HG03135 (cell line): ENCODE measurements around the gene CNTN5.
"Not testable (repeated sequence)": the region's sequence is repeated elsewhere in the genome, so short reads cannot be mapped to it uniquely, and the experiment has no call there.

Experiments
- ATAC-seq: cut with Tn5 transposase; IDR thresholded peaks from one replicate; pipeline ENCODE4 v1.9.1; 2021; ENCODE audit warnings: mild to moderate bottlenecking, moderate library complexity; ENCODE audit not compliant: unreplicated experiment

The CNTN5 gene

DNA sequence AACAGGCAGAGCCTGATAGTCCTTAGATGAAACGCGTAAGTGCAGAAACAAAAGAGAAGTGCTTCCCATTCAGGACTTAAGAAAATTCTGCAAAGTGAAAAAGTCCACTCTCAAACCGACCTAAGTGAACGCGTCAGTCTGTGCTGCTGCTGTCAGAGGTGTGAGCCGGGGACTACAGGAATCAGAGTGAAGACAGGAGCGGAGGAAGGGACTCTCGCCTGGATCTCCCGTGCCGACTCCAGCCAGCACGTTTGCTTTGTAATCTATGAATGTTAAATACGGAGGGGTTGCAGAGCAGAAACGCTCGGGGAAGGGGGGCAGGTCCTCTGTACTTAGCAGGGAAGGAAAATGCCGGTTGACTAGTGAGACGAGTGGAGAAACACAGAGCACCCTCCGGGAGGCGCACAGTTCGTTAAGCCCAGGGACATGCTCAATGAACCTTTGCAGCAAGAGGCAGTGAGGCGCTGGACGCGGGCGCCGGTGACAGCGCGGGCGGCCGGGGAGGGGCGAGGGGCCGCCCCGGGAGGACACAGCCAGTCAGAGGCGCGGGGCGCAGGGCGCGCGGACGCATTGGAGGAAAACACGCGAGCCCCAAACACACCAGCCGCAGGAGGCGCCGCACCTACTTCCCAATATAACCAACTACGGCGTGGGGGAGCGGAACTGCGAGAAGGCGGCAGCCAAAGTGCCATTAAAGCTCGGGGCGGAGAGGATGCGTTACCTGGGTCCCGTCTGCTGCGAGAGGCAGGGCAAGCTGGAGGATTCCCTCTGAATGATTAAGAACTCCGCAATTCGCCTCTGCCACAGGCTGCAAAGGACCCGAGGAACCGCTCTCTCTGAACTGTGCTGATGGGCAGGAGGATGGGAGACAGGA is at the start of gene CNTN5:
Gene CNTN5 (plus strand): TSS at position 598 of the 874 bp plus-strand sequence.
- no peak for ATAC-seq

DNA sequence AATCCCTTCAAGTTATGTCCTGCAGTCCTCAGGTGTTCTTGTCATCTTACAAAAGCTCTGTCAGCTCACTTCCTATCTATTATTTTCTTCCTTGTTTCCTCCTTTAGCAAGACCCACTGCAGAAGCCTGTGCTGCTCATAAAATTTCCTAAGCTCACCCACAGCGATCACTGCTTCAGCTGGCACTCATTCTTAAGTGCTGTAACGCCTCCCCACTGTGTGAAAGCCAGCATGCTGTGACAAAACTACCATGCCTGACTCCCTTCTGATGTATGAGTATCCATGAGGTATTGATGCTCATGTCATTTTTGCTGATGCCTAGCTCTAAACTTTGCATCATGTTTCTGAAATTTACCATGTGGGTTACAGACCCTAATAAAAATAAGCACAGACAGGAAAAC is 41.5 kb upstream of the CNTN5 start:
- no peak for ATAC-seq

DNA sequence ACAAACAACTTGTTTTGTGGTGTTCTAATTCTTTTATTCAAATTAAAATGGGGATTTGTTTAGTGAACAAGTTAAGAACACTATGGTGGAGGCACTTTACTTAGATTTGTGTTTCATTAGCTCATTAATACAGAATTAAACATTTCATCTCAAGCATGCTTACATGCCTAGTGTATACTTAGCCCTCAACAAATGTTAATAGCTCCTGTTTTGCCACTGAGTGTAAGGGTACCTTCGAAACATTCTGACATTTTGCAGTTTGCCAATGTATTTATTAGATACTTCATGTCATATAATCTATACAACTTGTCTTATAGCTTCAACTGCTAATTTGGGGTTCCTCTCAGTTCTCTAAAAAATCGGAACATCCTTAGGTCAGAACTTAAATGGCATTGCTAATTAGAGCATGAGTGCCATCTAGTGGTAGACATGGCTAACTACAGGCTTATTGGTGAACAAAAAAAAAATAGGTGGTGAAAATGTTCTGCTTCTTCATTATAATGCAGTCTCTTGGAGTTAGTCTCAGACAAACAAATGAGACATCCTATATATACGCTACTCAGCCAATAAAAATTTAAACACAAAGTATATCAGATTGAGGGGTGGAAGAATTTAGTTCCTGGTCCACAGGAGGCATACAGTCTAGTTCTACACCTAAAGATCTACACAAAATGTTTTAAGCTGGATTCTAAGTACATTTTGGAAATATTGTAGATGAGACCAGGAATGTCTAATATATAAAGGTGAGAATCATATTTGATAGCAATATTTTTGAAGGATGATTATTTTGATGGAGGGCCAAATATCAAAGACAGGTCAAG is 4.9 kb upstream of the CNTN5 start:
- peak; percentile 61 for ATAC-seq

DNA sequence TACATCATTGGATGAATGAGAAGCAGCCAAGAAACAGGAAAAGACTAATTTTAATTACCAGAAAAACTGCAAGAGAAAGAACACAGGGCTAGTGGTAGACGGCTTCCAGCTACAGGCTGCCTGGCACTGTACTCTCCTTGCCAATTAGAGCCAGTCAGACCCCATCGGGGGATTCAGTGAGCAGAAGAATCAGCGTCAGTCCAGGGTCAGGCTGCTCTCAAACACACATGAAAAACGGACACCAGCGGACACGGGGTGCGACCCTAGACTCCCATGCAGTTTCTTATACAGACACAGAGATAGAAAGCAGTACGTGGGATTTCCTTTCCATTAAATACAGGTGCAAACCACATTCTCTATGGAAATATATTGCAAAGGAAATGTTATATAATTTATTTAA is 1.1 kb upstream of the CNTN5 start:
- no peak for ATAC-seq

DNA sequence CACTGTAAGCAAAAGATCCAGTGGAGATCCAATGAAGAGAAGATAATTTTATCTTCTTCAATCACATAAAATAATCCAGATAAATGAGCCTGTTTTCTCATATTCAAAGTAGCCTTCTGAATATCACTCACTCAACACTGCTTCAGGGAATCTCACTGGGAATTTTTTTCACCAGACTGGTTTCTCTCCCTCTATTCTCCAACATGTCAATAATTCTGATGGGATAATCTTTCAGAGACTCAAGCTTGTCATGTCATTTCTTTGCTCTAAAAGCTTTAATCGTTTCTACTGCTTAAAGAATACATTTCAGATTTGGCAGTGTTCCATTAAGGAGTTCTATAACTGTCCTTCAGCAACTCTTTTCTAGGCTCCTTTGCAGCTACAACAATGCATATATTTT is 16.3 kb downstream of the CNTN5 start:
- no peak for ATAC-seq

DNA sequence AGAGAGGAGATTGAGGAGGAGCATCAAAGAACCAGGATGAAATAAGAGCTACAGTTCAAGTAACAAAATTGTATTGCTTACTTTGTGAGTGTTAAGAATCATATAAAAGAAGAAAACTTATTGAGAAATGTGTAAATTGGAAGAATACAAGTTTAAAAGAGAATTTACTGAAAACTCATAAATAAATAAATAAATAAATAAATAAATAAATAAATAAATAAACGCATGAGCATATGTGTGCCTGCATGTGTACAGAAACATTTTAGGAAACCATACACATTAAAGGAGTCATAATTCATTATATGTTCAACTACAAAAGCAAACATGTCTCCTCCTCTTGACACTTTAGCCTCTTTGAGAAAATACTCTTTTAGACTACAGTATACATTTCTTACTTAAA is 42.6 kb downstream of the CNTN5 start:
- ATAC-seq: no peak

DNA sequence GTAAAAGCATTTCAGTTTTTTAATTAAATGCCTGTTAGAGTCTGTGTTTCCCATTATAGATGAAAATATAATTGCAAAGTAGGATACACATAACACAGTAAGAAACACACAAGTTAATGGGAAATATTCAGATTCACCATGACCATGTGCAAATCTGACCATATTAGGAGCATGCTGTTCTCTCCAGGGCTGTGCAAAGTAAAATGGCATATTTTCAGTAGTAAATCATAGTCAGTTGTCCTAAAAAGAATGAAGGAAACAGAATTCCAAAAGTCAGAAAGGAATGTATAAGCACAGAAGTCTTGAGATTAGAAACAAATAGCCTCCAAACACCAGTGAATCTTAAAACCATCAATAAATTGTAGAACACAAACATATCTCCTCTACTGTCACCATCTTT is 44.4 kb downstream of the CNTN5 start:
- no peak for ATAC-seq

DNA sequence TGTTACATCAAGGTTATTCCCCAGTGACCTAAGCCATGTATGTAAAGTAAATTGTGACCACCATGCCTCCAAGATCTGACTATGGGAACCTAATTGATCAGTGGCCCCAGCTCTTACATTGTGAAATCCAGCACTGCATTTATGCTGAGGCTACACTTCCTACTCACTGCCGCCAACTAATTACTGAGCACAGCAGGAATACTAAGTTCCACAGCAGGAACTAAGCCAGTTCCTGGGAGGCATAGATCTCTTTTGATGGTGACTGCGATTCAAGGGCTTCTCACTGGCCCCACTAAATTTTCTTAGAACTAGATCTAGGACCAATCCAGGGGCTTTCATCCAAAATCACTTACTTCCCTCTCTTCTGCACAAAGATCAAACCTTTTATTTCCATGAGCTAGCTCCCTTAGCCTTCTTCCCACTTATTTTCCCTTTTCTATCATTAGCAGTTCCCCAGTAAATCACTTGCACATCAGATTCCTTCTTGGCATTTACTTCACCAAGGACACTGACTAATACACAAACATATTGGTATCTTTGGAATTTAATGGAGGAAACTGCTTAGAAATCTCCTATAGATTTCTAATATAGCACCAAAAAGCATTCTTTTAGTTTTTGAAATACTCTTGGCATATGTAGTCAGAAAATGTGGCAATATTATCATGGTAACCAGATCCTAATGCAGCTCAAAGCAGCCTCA is 46.0 kb downstream of the CNTN5 start:
- no peak for ATAC-seq

DNA sequence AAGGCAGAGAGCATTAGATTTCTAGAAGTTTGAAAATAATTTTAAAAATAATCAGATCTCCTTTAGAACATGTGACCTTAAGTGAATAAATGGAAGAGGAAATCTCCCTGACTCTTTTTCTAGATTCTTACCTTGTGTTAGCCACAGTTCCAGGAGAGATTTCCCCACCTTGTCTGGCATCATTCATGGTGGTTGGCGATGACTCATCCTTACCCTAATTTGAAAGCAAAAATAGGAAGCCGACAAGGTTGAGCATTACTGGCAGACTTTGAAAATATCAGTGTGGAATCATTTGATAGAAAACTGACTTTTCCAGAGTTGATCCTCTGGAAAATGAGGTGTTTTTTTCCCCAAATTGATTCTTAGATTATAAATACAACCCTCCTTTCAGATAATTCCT is 48.1 kb downstream of the CNTN5 start:
- ATAC-seq: no peak

DNA sequence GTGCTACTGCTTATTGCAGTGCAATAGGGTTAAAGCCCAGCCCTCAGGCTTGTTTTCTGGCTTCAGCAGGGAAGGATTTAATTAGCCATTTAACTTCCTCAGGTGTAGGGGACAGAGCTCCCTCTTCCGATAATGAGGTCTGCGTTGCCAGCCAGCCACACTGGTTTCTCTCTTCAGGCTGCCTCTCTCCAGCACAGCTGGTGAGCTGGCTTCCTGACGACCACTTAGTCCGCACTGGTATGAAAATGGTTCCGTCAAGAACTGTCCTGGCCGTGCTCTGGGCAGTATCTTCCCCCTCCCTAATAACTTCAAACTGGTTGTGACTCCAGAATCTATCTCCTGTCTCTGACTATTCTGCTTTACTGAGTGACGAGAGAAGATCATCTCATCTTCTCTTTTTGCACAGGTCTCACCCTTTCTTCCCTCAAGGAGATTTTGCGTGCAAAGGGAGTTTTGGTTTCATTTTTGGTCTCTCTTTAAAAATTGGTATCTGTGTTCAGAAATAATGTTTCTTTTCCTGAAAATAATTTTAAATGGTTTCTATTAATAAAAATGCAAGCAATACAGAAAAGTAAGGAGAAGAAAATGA is 49.2 kb downstream of the CNTN5 start:
- ATAC-seq: peak; percentile 75

DNA sequence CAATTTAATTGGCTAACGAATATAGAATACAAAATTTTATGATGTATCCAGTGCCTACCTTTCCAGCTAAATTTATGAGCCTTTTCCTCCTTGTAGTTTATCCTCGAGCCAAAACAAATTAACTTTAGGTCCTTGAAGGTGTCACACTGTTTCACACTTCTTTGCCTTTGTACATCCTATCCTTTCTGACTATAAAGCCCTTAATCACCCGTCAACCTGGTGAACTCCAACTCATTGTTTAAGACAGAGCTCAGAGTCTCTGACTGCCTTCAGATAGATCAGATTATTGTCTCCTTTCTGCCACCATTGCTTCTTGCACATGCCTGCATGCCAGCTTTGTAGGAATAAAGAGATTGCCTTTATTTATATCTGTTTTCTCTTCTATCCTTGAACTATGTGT is 58.8 kb downstream of the CNTN5 start:
- ATAC-seq: no peak

DNA sequence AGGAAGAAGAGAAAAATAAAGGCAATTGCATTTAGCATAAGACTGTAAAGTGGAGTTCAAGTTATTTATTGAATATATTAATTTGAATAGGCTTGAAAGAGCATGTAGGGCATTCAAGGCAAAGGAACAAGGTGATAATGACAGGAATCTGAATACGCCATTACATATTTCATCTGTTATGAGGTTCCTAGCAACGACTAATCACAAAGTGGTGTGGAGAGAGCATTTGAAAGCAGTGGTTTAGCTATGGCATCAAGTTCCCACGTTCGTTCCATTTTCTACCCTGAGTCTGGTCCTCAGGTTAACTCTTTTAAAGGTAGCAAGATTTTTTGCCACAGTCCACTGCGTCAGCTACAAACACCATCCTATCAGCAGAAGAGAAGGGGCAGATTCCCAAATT is 59.4 kb downstream of the CNTN5 start:
- no peak for ATAC-seq

DNA sequence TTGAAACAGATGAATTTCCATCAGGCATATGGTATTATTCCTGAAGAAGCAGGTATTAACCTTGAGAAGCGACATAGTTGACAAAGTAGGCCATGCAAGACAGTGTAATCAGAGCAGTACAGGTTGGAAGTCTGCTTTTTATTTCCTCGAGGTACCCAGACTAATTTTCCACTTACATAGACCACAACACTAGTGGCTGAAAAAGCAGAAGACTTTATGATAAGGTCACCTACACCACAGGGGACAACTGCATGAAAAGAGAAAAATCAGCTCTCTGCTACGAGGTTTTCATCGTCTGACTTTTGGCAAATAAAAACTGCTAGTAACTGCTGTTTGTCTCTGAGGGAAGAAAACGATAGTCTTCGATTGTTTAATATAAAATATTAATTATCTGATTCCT is 77.5 kb downstream of the CNTN5 start:
- no peak for ATAC-seq

DNA sequence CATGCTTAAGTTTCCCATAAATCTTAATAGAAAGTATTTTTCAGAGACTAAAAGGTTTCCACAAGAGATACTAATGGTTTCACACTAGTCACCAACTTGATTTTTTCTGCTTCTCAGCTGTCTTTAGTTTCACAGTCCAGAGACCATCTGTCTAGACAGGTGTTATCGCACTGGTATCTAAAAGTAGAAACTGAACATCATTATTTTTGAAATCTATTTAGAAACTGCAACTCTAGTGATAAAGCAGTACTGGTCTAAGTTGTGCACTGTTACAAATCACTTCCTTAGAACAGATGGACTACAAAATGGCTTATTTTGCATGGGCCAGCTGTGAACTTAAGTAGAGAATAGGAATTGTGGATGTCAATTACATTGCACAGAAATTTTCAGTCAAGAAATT is 78.0 kb downstream of the CNTN5 start:
- peak; percentile 89 for ATAC-seq

DNA sequence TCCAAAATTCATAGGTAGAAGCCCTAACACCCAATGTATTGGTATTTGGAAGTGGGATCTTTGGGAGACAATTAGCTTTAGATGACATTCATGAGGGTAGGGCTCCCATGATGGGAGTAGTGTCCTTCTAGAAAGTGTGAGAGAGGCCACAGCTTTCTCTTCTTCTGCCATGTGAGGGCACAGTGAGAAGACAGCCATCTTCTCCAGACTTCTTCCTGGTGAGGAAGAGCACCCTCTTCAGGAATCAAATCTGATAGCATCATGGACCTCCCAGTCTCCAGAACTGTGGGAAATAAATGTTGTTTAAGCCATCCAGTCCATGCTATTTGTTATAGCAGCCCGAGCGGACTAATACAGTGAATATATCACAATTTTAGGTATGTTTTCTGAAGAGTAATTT is 96.9 kb downstream of the CNTN5 start:
- ATAC-seq: no peak

DNA sequence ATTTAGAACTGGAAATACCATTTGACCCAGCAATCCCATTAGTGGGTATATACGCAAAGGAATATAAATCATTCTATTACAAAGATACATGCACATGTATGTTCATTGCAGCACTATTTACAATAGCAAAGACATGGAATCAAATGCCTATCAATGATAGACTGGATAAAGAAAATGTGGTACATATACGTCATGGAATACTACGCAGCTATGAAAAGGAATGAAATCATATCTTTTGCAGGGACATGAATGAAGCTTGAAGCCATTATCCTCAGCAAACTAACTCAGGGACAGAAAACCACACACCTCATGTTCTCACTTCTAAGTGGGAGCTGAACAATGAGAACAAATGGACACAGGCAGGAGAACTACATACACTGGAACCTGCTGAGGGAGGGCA is 113.1 kb downstream of the CNTN5 start:
- ATAC-seq: not testable (repeated sequence)

DNA sequence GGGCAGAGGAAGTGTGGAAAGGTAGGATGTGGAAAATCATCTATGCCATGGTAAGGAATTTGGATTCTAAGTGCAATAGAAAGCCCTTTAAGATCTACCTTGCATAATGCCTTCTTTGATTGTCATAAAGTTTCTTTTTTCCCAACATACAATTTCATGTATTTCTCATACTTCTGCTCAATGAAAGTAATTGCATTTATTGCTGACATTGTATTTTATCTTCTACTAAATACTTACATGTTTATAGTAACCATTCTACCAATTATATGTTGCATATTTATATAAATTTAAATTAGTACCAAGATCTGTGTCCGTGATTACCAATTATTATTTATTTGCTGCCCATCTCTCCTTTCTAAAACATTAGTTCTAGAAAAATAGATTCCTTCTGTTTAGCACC is 114.8 kb downstream of the CNTN5 start:
- ATAC-seq: no peak

DNA sequence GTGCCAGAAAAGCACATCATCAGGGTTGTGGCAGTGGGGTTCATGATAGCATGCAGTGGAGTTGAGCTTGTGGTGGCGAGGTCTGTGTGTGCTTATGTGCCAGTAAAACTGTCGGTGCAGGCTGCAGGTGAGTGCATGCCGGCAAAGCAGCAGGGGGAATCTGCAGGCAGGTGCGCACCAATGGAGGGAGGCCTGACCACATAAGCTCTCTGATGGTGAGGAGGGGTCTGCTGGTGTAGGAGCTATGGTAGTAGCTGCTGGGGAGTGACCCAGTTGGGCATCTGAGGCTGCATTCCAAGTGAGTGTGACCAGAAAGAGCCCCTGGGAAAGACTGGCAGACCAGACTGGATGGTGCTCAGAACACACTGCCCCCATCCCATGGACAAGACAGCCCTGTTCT is 121.5 kb downstream of the CNTN5 start:
- no peak for ATAC-seq

DNA sequence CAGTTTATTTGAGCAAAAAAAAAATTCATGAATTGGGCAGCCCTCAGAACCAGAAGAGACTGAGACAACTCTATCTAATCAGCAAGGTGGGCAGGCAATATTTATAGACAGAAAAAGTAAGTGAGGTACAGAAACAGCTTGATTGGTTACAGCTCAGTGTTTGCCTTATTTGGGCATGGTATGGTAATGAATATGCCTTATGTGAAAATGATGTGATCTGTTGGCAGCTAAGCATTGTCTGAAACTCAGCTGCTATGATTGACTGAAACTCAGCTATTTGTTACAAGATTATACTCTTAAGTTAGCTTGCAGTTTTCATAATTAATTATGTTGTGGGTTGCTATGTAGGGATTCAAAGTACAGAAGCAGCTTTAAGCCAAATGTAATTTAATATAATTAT is 127.6 kb downstream of the CNTN5 start:
- no peak for ATAC-seq

DNA sequence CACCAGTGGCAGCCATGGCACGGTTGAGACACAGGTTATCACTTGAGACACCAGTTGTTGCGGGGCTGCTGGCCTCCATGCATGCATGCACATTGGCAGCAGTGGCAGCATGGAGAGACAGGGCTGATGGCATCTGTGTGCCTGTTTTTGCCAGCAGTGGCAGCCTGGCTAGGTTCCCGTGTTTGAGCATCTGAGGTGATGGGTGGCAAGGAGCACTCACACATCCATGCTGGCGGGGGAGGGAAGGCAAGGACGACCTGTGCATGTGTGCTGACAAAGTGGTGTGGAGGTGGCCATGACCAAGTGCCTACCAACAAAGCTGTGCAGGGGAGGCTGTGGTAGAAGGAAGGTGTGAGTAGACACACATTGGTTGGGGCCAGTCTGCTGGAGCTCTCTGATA is 133.5 kb downstream of the CNTN5 start:
- ATAC-seq: no peak

DNA sequence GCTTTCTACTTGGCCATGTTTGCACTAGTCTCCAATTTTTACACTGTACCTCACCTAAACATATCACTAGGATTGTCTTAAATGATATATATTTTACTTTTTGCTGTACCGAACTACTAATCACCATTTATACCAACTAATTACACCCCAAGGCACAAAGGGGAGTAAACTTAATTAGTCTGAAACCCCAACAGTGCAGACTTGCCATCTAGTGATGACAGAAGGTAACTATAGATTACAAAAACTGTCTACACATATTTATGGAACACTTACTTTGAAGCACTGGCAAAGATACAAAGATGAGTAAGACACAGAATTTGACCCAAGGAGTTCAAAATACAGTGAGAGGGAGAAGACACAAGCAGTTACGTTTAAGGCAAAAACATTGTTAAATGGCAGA is 139.7 kb downstream of the CNTN5 start:
- no peak for ATAC-seq
